WERI-Rb-1 (cell line): ENCODE results near the gene AKAP11.

Experiments
- DNase-seq: peaks from one replicate; pipeline ENCODE4 v3.0.0-alpha.2; 2020
- H3K27ac ChIP-seq: fragments of 250-450 bp; sonication (Bioruptor Pico); 2 replicates; pipeline ENCODE4 v1.5.1; 2020; ENCODE audit warnings: mild to moderate bottlenecking, moderate library complexity
- H3K27me3 ChIP-seq: fragments of 250-450 bp; sonication (Bioruptor Pico); 2 replicates; pipeline ENCODE4 v1.5.1; 2021; ENCODE audit warnings: mild to moderate bottlenecking, low read depth, moderate library complexity; ENCODE audit not compliant: insufficient read depth, severe bottlenecking
- H3K36me3 ChIP-seq: fragments of 250-450 bp; sonication (Bioruptor Pico); 2 replicates; pipeline ENCODE4 v1.5.1; 2020; ENCODE audit warnings: mild to moderate bottlenecking, moderate library complexity
- H3K4me3 ChIP-seq: 2 replicates; pipeline ENCODE4 v1.5.1; 2011; ENCODE audit warnings: low read depth, mild to moderate bottlenecking, control low read depth, low read length
- H3K9me3 ChIP-seq: fragments of 250-450 bp; sonication (Bioruptor Pico); 2 replicates; pipeline ENCODE4 v1.5.1; 2021; ENCODE audit warnings: mild to moderate bottlenecking, moderate library complexity; ENCODE audit not compliant: severe bottlenecking
- CTCF ChIP-seq: IDR thresholded peaks from 2 replicates; pipeline ENCODE4 v1.5.1; 2011; ENCODE audit warnings: low read depth, mild to moderate bottlenecking, control low read depth, inconsistent platforms, low read length

Gene AKAP11

GRCh38 chr13:42345367-42345766 lies 73.4 kb downstream of the AKAP11 start:
- no peak for TF ChIP-seq CTCF

GRCh38 chr13:42348576-42348975 lies 76.6 kb downstream of the AKAP11 start:
- H3K27me3 ChIP-seq: no peaks in the 10 kb centered on the region
- H3K36me3 ChIP-seq: no peaks in the 10 kb centered on the region
- DNase-seq: no peak
- H3K27ac ChIP-seq: no peak overlapping the region
- TF ChIP-seq CTCF: no peak
- no peaks in the 10 kb centered on the region for H3K9me3 ChIP-seq
- no peak overlapping the region for H3K4me3 ChIP-seq

More at GRCh38 chr13:42345367-42345766, 73.4 kb downstream of the AKAP11 start:
- no peak overlapping the region for H3K27ac ChIP-seq
- no peaks in the 10 kb centered on the region for H3K27me3 ChIP-seq
- DNase-seq: no peak
- no peak overlapping the region for H3K4me3 ChIP-seq
- H3K36me3 ChIP-seq: no peaks in the 10 kb centered on the region
- no peaks in the 10 kb centered on the region for H3K9me3 ChIP-seq

- Histone ChIP-seq H3K27me3 (no peaks in the 10 kb centered on the region), H3K4me3 (no peak overlapping the region), H3K36me3 (no peaks in the 10 kb centered on the region), H3K9me3 (no peaks in the 10 kb centered on the region), H3K27ac (no peak overlapping the region)
- TF ChIP-seq CTCF: no peak
- DNase-seq: no peak
Observed at GRCh38 chr13:42350141-42350540, 78.2 kb downstream of the AKAP11 start.

- Histone ChIP-seq H3K27ac (no peak overlapping the region), H3K4me3 (no peak overlapping the region), H3K27me3 (no peaks in the 10 kb centered on the region), H3K9me3 (no peaks in the 10 kb centered on the region), H3K36me3 (no peaks in the 10 kb centered on the region)
- no peak for DNase-seq
- TF ChIP-seq CTCF: no peak
Observed at GRCh38 chr13:42354241-42355091, 82.5 kb downstream of the AKAP11 start.

GRCh38 chr13:42355092-42355485 lies 83.1 kb downstream of the AKAP11 start:
- Histone ChIP-seq H3K4me3 (no peak overlapping the region), H3K36me3 (no peaks in the 10 kb centered on the region), H3K27ac (no peak overlapping the region), H3K27me3 (no peaks in the 10 kb centered on the region), H3K9me3 (no peaks in the 10 kb centered on the region)
- no peak for DNase-seq
- no peak for TF ChIP-seq CTCF
